H1 (cell line): ENCODE data around the gene GJD2. TPM values are rescaled to one million over a fixed set of nuclear protein-coding genes. Genes with fewer than 3 reads are reported as not detected.

Source experiments
- CTCF ChIA-PET: fragments of 300-600 bp; sonication (Branson Sonifier 250); formaldehyde crosslinking; loops from one replicate; lab custom pipeline; 2021; ENCODE audit not compliant: partially characterized antibody; lab: Charles Lee
- POLR2A ChIA-PET: fragments of 300-600 bp; sonication (Branson Sonifier 250); formaldehyde crosslinking; loops from one replicate; lab custom pipeline; 2021; ENCODE audit warnings: inconsistent platforms; ENCODE audit not compliant: partially characterized antibody; lab: Charles Lee
- DNase-seq, 2 experiments: peaks; one replicate each; pipeline versions ENCODE4 v3.0.0 to v3.0.0-alpha.2; 2010 to 2022; ENCODE audit warnings: low spot score in 2 of 2, low read depth in 1 of 2, mixed read lengths in 1 of 2
- FAIRE-seq: peaks from 2 replicates; lab custom pipeline; 2011; peaks lifted over from hg19 to GRCh38; lab: Jason Lieb, UNC
- H2AFZ ChIP-seq: 2 replicates; pipeline ENCODE4 v1.8.1; 2012; ENCODE audit warnings: low read length, inconsistent platforms
- H2AK5ac ChIP-seq: 2 replicates; pipeline ENCODE4 v1.6.1; 2013; ENCODE audit warnings: low read depth, low read length
- H2BK120ac ChIP-seq: replicated peaks from 2 replicates; pipeline ENCODE3; 2013; ENCODE audit warnings: low read depth, low read length, inconsistent platforms
- H2BK12ac ChIP-seq: 2 replicates; pipeline ENCODE4 v1.6.1; 2013; ENCODE audit warnings: low read depth, low read length
- H2BK15ac ChIP-seq: 2 replicates; pipeline ENCODE4 v1.6.1; 2013; ENCODE audit warnings: low read length
- H2BK20ac ChIP-seq: 2 replicates; pipeline ENCODE4 v1.6.1; 2013; ENCODE audit warnings: low read length
- H2BK5ac ChIP-seq: 2 replicates; pipeline ENCODE4 v1.6.1; 2013; ENCODE audit warnings: low read depth, low read length
- H3K14ac ChIP-seq: 2 replicates; pipeline ENCODE4 v1.6.1; 2013; ENCODE audit warnings: inconsistent platforms; ENCODE audit not compliant: insufficient read length
- H3K18ac ChIP-seq: 2 replicates; pipeline ENCODE4 v1.6.1; 2013; ENCODE audit warnings: low read length; ENCODE audit errors: extremely low read depth
- H3K23ac ChIP-seq: 2 replicates; pipeline ENCODE4 v1.6.1; 2013; ENCODE audit warnings: inconsistent platforms; ENCODE audit not compliant: insufficient read length
- H3K23me2 ChIP-seq: 2 replicates; pipeline ENCODE4 v1.6.1; 2013; ENCODE audit warnings: low read depth, low read length
- H3K27ac ChIP-seq: 2 replicates; pipeline ENCODE4 v1.6.1; 2011; ENCODE audit warnings: low read depth, low read length, inconsistent platforms
- H3K27me3 ChIP-seq, 4 experiments: replicated peaks in 1 of 4; 1 replicate in 1 of 4; 2 replicates in 3 of 4; pipeline versions ENCODE4 v1.6.1 to v1.8.1; 2011 to 2013; ENCODE audit warnings: low read length in 3 of 4, mild to moderate bottlenecking in 3 of 4, inconsistent platforms in 2 of 4, mixed read lengths in 2 of 4, moderate library complexity in 1 of 4; ENCODE audit not compliant: control insufficient read depth in 3 of 4, insufficient read depth in 3 of 4; ENCODE audit errors: extremely low read depth in 1 of 4
- H3K36me3 ChIP-seq, 4 experiments: 2 replicates each; pipeline versions ENCODE4 v1.6.1 to v1.8.1; 2011 to 2013; ENCODE audit warnings: mild to moderate bottlenecking in 4 of 4, low read length in 3 of 4, moderate library complexity in 2 of 4, control low read depth in 1 of 4, inconsistent platforms in 1 of 4; ENCODE audit not compliant: insufficient read depth in 4 of 4, control insufficient read depth in 2 of 4
- H3K4ac ChIP-seq: replicated peaks from 2 replicates; pipeline ENCODE3; 2013; ENCODE audit warnings: low read length, low read depth, mixed read lengths, inconsistent platforms; ENCODE audit not compliant: insufficient read length
- H3K4me1 ChIP-seq, 4 experiments: replicated peaks in 1 of 4; 1 replicate in 1 of 4; 2 replicates in 3 of 4; pipeline versions ENCODE4 v1.6.1 to v1.8.1; 2011 to 2013; ENCODE audit warnings: low read length in 3 of 4, inconsistent platforms in 2 of 4, mixed read lengths in 1 of 4; ENCODE audit not compliant: insufficient read depth in 4 of 4, control insufficient read depth in 3 of 4
- H3K4me2 ChIP-seq, 2 experiments: 2 replicates each; pipeline versions ENCODE4 v1.6.1 to v1.8.1; 2011 to 2013; ENCODE audit warnings: low read depth in 2 of 2, low read length in 2 of 2, control low read depth in 1 of 2, inconsistent platforms in 1 of 2, mild to moderate bottlenecking in 1 of 2; ENCODE audit not compliant: insufficient read depth in 1 of 2
- H3K4me3 ChIP-seq, 4 experiments: fragments of 200-600, 300-600 bp in 1 of 4; sonication (generic), shearing (Covaris generic), sonication (Bioruptor Twin) in 1 of 4; 2 replicates each; pipeline versions ENCODE4 v1.5.1 to v1.8.1; 2011 to 2016; ENCODE audit warnings: low read length in 4 of 4, low read depth in 3 of 4, control low read depth in 2 of 4, inconsistent platforms in 2 of 4, mild to moderate bottlenecking in 2 of 4, mixed read lengths in 1 of 4, moderate library complexity in 1 of 4; ENCODE audit not compliant: insufficient read depth in 2 of 4; ENCODE audit errors: extremely low read depth in 1 of 4
- H3K56ac ChIP-seq: replicated peaks from 2 replicates; pipeline ENCODE3; 2013; ENCODE audit warnings: low read depth, mild to moderate bottlenecking, mixed read lengths, low read length, inconsistent platforms; ENCODE audit not compliant: insufficient read length
- H3K79me1 ChIP-seq: 2 replicates; pipeline ENCODE4 v1.6.1; 2013; ENCODE audit warnings: low read depth, low read length, control low read depth
- H3K79me2 ChIP-seq, 2 experiments: 2 replicates each; pipeline versions ENCODE4 v1.6.1 to v1.8.1; 2012 to 2013; ENCODE audit warnings: low read length in 2 of 2, mild to moderate bottlenecking in 2 of 2, inconsistent platforms in 1 of 2; ENCODE audit not compliant: insufficient read depth in 2 of 2, control insufficient read depth in 1 of 2
- H3K9ac ChIP-seq, 4 experiments: replicated peaks in 1 of 4; 1 replicate in 1 of 4; 2 replicates in 3 of 4; pipeline versions ENCODE4 v1.6.1 to v1.8.1; 2011 to 2013; ENCODE audit warnings: low read depth in 3 of 4, low read length in 3 of 4, control low read depth in 2 of 4, mild to moderate bottlenecking in 2 of 4, moderate library complexity in 2 of 4, inconsistent platforms in 1 of 4; ENCODE audit errors: extremely low read depth in 1 of 4
- H3K9me3 ChIP-seq, 2 experiments: 2 replicates each; pipeline versions ENCODE4 v1.6.1 to v1.8.1; 2012 to 2013; ENCODE audit warnings: mild to moderate bottlenecking in 2 of 2, moderate library complexity in 2 of 2, control low read depth in 1 of 2, inconsistent platforms in 1 of 2, low read depth in 1 of 2, low read length in 1 of 2, mixed read lengths in 1 of 2; ENCODE audit not compliant: insufficient read depth in 2 of 2
- H4K20me1 ChIP-seq, 2 experiments: replicated peaks in 1 of 2; 2 replicates each; pipeline versions ENCODE3 to v1.8.1; 2011 to 2013; ENCODE audit warnings: inconsistent platforms in 2 of 2, low read length in 2 of 2, mild to moderate bottlenecking in 1 of 2; ENCODE audit not compliant: insufficient read depth in 2 of 2, control insufficient read depth in 1 of 2
- H4K5ac ChIP-seq: 2 replicates; pipeline ENCODE4 v1.6.1; 2013; ENCODE audit warnings: low read length, low read depth, mixed read lengths, inconsistent platforms; ENCODE audit not compliant: insufficient read length
- H4K8ac ChIP-seq: 2 replicates; pipeline ENCODE4 v1.8.0; 2013; ENCODE audit warnings: mild to moderate bottlenecking, moderate library complexity, low read length, inconsistent platforms; ENCODE audit not compliant: insufficient read depth; ENCODE audit errors: extremely low read depth
- H4K91ac ChIP-seq: replicated peaks from 2 replicates; pipeline ENCODE3; 2013; ENCODE audit warnings: low read length, mixed read lengths, inconsistent platforms; ENCODE audit not compliant: insufficient read length
- BCL11A ChIP-seq, 2 experiments: IDR thresholded peaks; one replicate each; pipeline ENCODE4 v1.6.1; 2011; ENCODE audit warnings: low read depth in 2 of 2, low read length in 2 of 2, mild to moderate bottlenecking in 2 of 2
- CBX5 ChIP-seq: fragments of 300-800, 300-1000 bp; sonication (generic); IDR thresholded peaks from 2 replicates; pipeline ENCODE4 v1.7.1; 2016; ENCODE audit warnings: antibody characterized with exemption, low read length, low read depth
- GTF2F1 ChIP-seq: IDR thresholded peaks from 2 replicates; pipeline ENCODE4 v1.6.1; 2012; ENCODE audit warnings: low read depth, low read length, improper control_type of control experiment, borderline replicate concordance
- HDAC2 ChIP-seq, 2 experiments: fragments of 300-600 bp in 1 of 2; sonication (generic) in 1 of 2; IDR thresholded peaks; 2 replicates each; pipeline ENCODE4 v1.6.1; 2011 to 2012; ENCODE audit warnings: low read depth in 2 of 2, low read length in 2 of 2, mild to moderate bottlenecking in 2 of 2, moderate library complexity in 2 of 2, borderline replicate concordance in 1 of 2, inconsistent platforms in 1 of 2
- JUN ChIP-seq: IDR thresholded peaks from 2 replicates; pipeline ENCODE4 v1.6.1; 2011; ENCODE audit warnings: low read depth, mild to moderate bottlenecking, improper control_type of control experiment, low read length
- NRF1 ChIP-seq: IDR thresholded peaks from 2 replicates; pipeline ENCODE4 v1.6.1; 2011; ENCODE audit warnings: mild to moderate bottlenecking, low read depth, low read length, improper control_type of control experiment
- POLR2AphosphoS5 ChIP-seq: IDR thresholded peaks from 2 replicates; pipeline ENCODE4 v1.6.1; 2011; ENCODE audit warnings: low read depth, low read length
- POU5F1 ChIP-seq: IDR thresholded peaks from 2 replicates; pipeline ENCODE4 v1.6.1; 2011; ENCODE audit warnings: low read depth, mild to moderate bottlenecking, low read length, moderate library complexity
- SIRT6 ChIP-seq: IDR thresholded peaks from one replicate; pipeline ENCODE4 v1.7.1; 2012; ENCODE audit warnings: low read length, inconsistent platforms
- SRF ChIP-seq: IDR thresholded peaks from 2 replicates; pipeline ENCODE4 v1.6.1; 2011; ENCODE audit warnings: mild to moderate bottlenecking, low read depth, low read length, moderate library complexity
- SUZ12 ChIP-seq: fragments of 200-600 bp; sonication (generic); IDR thresholded peaks from 2 replicates; pipeline ENCODE4 v1.6.1; 2012; ENCODE audit warnings: mild to moderate bottlenecking, inconsistent platforms, low read length, moderate library complexity, mixed read lengths
- TBP ChIP-seq: IDR thresholded peaks from 2 replicates; pipeline ENCODE4 v1.6.1; 2011; ENCODE audit warnings: low read depth, low read length, improper control_type of control experiment
- polyA plus RNA-seq, 7 experiments: library from polyadenylated mRNA; depleted of rRNA in 3 of 7; stranded (reverse) in 5 of 7; unstranded in 2 of 7; fragments of >200 nt in 5 of 7; fragments of 200-250 nt in 2 of 7; gene quantifications; 1 replicate in 5 of 7; 2 replicates in 1 of 7; 4 replicates in 1 of 7; pipeline versions ENCODE4 v1.2.1 to v1.2.3, GENCODE V29; 2011 to 2013; ENCODE audit warnings: missing spikeins in 2 of 7, mixed read lengths in 2 of 7
- total RNA-seq: library from RNA; stranded (reverse); fragmentation: NEBNext Ultra II Directional; extraction: Animal tissue kit (Norgen Biotek cat#: 25700); gene quantifications from 2 replicates; pipeline ENCODE4 v1.2.1, GENCODE V29; 2021
- TF ChIP-seq, protein P1 (sequence below), 3 experiments: IDR thresholded peaks; 1 replicate in 2 of 3; 2 replicates in 1 of 3; pipeline versions ENCODE4 v1.5.1 to v1.6.1; 2011; ENCODE audit warnings: low read length in 3 of 3, mild to moderate bottlenecking in 3 of 3, inconsistent platforms in 2 of 3, low read depth in 1 of 3, moderate library complexity in 1 of 3; ENCODE audit not compliant: insufficient read depth in 1 of 3; ENCODE audit errors: control extremely low read depth in 1 of 3

The GJD2 gene
- total and polyA plus RNA-seq, 2 of the 8 experiments (the other 6 are each of a cell fraction or from before 2014, with no cell fraction given) = 0.39 to 0.54 TPM

- Histone ChIP-seq H3K23ac (no peak overlapping the region), H3K9me3 (no peaks in the 10 kb centered on the region), H2AFZ (0 out of 2 replicates have a peak overlapping the region, but pooled peaks have one; percentile 19), H3K9ac (no peak overlapping the region), H3K4me2 (no peak overlapping the region), H2BK20ac (no peak overlapping the region), H3K79me2 (no peaks in the 10 kb centered on the region), H3K23me2 (no peaks in the 10 kb centered on the region), H3K27me3 (no peaks in the 10 kb centered on the region), H3K27ac (no peak overlapping the region), H2BK12ac (no peak overlapping the region), H4K5ac (no peak overlapping the region), H3K14ac (no peak overlapping the region), H3K4me3 (no peak overlapping the region), H3K18ac (no peak overlapping the region), H2BK15ac (no peak overlapping the region), H2BK120ac (no peak overlapping the region), H3K4ac (no peak overlapping the region), H4K20me1 (no peaks in the 10 kb centered on the region), H3K4me1 (peaks cover 0 to 3% (median 2%) of the 10 kb centered on the region in 4 experiments; a peak in 3 of 7 replicates), H3K36me3 (no peaks in the 10 kb centered on the region), H3K79me1 (no peaks in the 10 kb centered on the region), H2BK5ac (no peak overlapping the region), H2AK5ac (no peak overlapping the region), H3K56ac (no peak overlapping the region), H4K8ac (no peak overlapping the region), H4K91ac (no peak overlapping the region)
- no peak for TF ChIP-seq GTF2F1
- TF ChIP-seq SIRT6 = no peak
- no peak for TF ChIP-seq SUZ12
- TF ChIP-seq CBX5 = no peak
- no peak for TF ChIP-seq JUN
- no peak for TF ChIP-seq POLR2AphosphoS5
- TF ChIP-seq NRF1 = no peak
- TF ChIP-seq HDAC2 (IDR thresholded peaks at IDR 0.05; ENCODE audit: borderline replicate concordance in 1 of 2, low read depth in 2 of 2, low read length in 2 of 2) = no peak
- no peak for TF ChIP-seq SRF
- TF ChIP-seq POU5F1 = no peak
- no peak for TF ChIP-seq BCL11A (IDR thresholded peaks at IDR 0.05; ENCODE audit: low read depth in 2 of 2, low read length in 2 of 2)
- no peak for TF ChIP-seq TBP
- TF ChIP-seq, protein P1, sequence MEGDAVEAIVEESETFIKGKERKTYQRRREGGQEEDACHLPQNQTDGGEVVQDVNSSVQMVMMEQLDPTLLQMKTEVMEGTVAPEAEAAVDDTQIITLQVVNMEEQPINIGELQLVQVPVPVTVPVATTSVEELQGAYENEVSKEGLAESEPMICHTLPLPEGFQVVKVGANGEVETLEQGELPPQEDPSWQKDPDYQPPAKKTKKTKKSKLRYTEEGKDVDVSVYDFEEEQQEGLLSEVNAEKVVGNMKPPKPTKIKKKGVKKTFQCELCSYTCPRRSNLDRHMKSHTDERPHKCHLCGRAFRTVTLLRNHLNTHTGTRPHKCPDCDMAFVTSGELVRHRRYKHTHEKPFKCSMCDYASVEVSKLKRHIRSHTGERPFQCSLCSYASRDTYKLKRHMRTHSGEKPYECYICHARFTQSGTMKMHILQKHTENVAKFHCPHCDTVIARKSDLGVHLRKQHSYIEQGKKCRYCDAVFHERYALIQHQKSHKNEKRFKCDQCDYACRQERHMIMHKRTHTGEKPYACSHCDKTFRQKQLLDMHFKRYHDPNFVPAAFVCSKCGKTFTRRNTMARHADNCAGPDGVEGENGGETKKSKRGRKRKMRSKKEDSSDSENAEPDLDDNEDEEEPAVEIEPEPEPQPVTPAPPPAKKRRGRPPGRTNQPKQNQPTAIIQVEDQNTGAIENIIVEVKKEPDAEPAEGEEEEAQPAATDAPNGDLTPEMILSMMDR (IDR thresholded peaks at IDR 0.05; ENCODE audit: control extremely low read depth in 1 of 3, insufficient read depth in 1 of 3, low read depth in 1 of 3, low read length in 3 of 3) = no peak
- ChIA-PET POLR2A (no interaction called here), CTCF (no interaction called here)
- no peak for DNase-seq
- no peak for FAIRE-seq
These were observed 13.7 kb upstream of the GJD2 start for GRCh38 chr15:34768530-34768929.
